ENCODE results near the gene PRRG3. TPM values are rescaled to one million over a fixed set of nuclear protein-coding genes. Genes with fewer than 3 reads are reported as not detected.

Gene PRRG3
- total RNA-seq, 6 experiments from 2014 or later = not detected

GRCh38 chrX:151735219-151735618, 40.0 kb downstream of the PRRG3 start:
- DNase-seq = no peak
- Mint-ChIP-seq H3K36me3 (ENCODE audit: low read depth) (no peaks in the 10 kb centered on the region; the same call in 1 of the 2 replicates), H3K9me3 (peaks cover 4% of the 10 kb centered on the region), H3K27me3 (ENCODE audit: insufficient read depth) (peaks cover 3% of the 10 kb centered on the region; the same call in 1 of the 2 replicates), H3K4me1 (ENCODE audit: low read depth) (no peaks in the 10 kb centered on the region), H3K27ac (no peak overlapping the region), H3K4me3 (no peak overlapping the region)
- no peak for TF ChIP-seq CTCF (IDR thresholded peaks at IDR 0.05)

DNA sequence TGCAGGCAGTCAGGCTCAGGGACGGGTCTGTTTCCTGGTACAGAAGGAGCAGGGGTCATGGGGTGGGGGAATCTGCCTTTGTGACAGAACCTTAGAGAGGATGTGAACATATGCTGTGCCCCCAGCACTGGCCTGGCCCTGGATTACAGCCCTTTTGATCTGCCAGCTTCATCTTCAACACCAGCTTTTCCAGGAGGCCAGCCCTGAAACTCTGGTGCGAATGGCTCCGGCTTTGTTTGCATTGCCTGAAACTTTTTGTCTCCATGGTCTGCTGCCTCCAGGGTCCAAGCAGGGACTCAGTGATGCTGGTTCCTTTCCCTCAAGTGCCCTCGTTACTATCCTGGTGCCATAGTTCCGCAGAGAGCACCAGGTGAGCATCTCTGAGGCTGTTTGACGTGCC, 41.4 kb downstream of the PRRG3 start:
- Mint-ChIP-seq H3K27ac (no peak overlapping the region), H3K27me3 (ENCODE audit: insufficient read depth) (peaks cover 3% of the 10 kb centered on the region; the same call in 1 of the 2 replicates), H3K36me3 (ENCODE audit: low read depth) (no peaks in the 10 kb centered on the region; the same call in 1 of the 2 replicates), H3K4me3 (no peak overlapping the region), H3K4me1 (ENCODE audit: low read depth) (no peaks in the 10 kb centered on the region), H3K9me3 (peaks cover 5% of the 10 kb centered on the region)
- no peak for TF ChIP-seq CTCF (IDR thresholded peaks at IDR 0.05)
- no peak for DNase-seq

DNA sequence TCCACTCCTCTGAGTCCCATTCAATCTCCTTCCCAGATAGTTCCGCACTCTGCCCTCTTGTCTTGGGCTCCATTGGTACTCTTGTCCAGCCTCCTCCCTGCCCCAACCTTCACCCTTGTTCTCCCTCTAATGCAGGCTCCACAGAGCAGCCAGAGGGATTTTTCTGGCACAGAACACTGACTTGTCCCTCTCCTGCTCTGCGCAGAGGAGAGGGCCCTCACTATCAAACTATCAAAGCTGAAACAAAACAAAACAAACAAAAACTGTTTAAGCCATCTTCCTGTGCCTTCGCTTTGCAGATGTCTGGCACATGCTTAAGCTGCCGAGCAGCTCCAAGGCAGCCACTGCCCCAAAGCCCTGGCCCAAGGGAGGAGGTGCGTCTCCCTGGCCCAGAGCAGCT, 42.2 kb downstream of the PRRG3 start:
- Mint-ChIP-seq H3K4me1 (ENCODE audit: low read depth) (no peaks in the 10 kb centered on the region), H3K36me3 (ENCODE audit: low read depth) (no peaks in the 10 kb centered on the region; the same call in 1 of the 2 replicates), H3K27me3 (ENCODE audit: insufficient read depth) (peaks cover 3% of the 10 kb centered on the region; the same call in 1 of the 2 replicates), H3K9me3 (peaks cover 10% of the 10 kb centered on the region), H3K27ac (no peak overlapping the region), H3K4me3 (no peak overlapping the region)
- DNase-seq = no peak
- no peak for TF ChIP-seq CTCF (IDR thresholded peaks at IDR 0.05)

DNA sequence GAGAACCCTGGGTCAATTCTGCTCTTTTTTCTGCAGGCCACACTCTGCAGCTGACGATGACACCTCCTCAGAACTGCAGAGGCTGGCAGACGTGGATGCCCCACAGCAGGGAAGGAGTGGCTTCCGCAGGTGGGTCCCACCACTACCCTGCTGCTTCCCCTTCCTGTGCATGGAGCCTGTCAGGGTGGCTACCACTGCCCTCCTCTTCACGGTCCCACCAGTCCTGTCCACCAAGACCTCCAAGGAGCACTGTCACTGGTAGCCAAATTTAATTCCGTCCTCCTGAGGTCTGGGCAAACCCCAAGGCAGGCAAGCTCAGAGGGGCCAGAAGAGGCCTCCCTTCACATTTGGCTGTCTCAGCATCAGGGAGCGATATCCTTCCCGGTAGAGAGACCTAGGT, 43.5 kb downstream of the PRRG3 start:
- H3K27ac Mint-ChIP-seq = no peak overlapping the region
- no peak for DNase-seq
- peaks cover 3% of the 10 kb centered on the region; the same call in 1 of the 2 replicates for H3K27me3 Mint-ChIP-seq (ENCODE audit: insufficient read depth)
- H3K9me3 Mint-ChIP-seq = peaks cover 10% of the 10 kb centered on the region
- H3K4me1 Mint-ChIP-seq (ENCODE audit: low read depth) = no peaks in the 10 kb centered on the region
- H3K4me3 Mint-ChIP-seq = no peak overlapping the region
- no peaks in the 10 kb centered on the region; the same call in 1 of the 2 replicates for H3K36me3 Mint-ChIP-seq (ENCODE audit: low read depth)
- no peak for TF ChIP-seq CTCF (IDR thresholded peaks at IDR 0.05)

DNA sequence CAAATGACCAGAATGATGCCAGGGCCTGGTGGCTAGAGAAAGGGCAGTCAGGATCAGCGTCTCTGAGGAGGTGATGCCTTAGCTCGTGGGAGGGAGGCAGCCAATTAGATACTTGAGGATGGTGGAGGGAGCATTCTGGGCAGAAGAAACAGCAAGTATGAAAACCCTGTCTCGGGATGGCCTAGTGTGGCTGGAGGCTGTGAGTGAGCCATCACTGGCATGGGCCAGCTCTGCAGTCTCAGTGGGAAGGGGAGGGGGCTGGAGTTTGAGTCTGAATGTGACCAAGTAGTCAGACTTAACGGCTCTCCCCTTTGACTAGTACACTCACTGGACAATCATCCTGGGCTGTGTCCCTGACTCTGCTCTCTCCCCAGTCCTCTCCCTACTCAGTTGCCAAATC, 46.3 kb downstream of the PRRG3 start:
- H3K4me1 Mint-ChIP-seq (ENCODE audit: low read depth) = no peaks in the 10 kb centered on the region

More for the DNA sequence above, 46.3 kb downstream of the PRRG3 start:
- no peak overlapping the region for H3K4me3 Mint-ChIP-seq
- no peak for TF ChIP-seq CTCF (IDR thresholded peaks at IDR 0.05)
- H3K27ac Mint-ChIP-seq = no peak overlapping the region
- no peak for DNase-seq
- no peaks in the 10 kb centered on the region; the same call in 1 of the 2 replicates for H3K36me3 Mint-ChIP-seq (ENCODE audit: low read depth)
- H3K9me3 Mint-ChIP-seq = peaks cover 10% of the 10 kb centered on the region
- no peaks in the 10 kb centered on the region; the same call in 1 of the 2 replicates for H3K27me3 Mint-ChIP-seq (ENCODE audit: insufficient read depth)

Data from HFFc6 (cell line).